T-helper 17 cell (primary cell): ENCODE measurements around the gene XYLT1. TPM values are rescaled to one million over a fixed set of nuclear protein-coding genes. Genes with fewer than 3 reads are reported as not detected.
"Not testable (repeated sequence)": the region's sequence is repeated elsewhere in the genome, so short reads cannot be mapped to it uniquely, and the experiment has no call there.

ENCODE experiments used
- ATAC-seq: fragments of 150-1000 bp; cut with Tn5 transposase; 2 replicates; pipeline ENCODE4 v1.10.0; 2021; ENCODE audit warnings: mild to moderate bottlenecking, moderate library complexity
- DNase-seq, 3 donors: peaks; one replicate each; pipeline versions ENCODE4 v3.0.0 to v3.0.0-alpha.2; 2020 to 2021
- H3K9me3 ChIP-seq: one replicate; pipeline ENCODE4 v1.7.0; 2013; ENCODE audit warnings: low read length, mild to moderate bottlenecking; ENCODE audit not compliant: control insufficient read depth, poor library complexity, severe bottlenecking
- H3K27ac Mint-ChIP-seq: one replicate; pipeline ENCODE4 v1.8.0; 2022; ENCODE audit warnings: mild to moderate bottlenecking, moderate library complexity, mixed read lengths
- H3K27me3 Mint-ChIP-seq: one replicate; pipeline ENCODE4 v1.8.0; 2022; ENCODE audit warnings: mixed read lengths
- H3K36me3 Mint-ChIP-seq: one replicate; pipeline ENCODE4 v1.8.0; 2022; ENCODE audit warnings: low read depth, mixed read lengths
- H3K4me1 Mint-ChIP-seq: one replicate; pipeline ENCODE4 v1.8.0; 2022; ENCODE audit warnings: mild to moderate bottlenecking, mixed read lengths
- H3K4me3 Mint-ChIP-seq: one replicate; pipeline ENCODE4 v1.8.0; 2022; ENCODE audit warnings: mild to moderate bottlenecking, moderate library complexity, mixed read lengths
- total RNA-seq, 4 donors: library from RNA in 2 of 4; stranded (reverse) in 2 of 4; gene quantifications; one replicate each; pipeline ENCODE4 v1.2.3 and lab custom pipeline; 2022 to 2026

XYLT1 gene
- total RNA-seq = 10 to 100 TPM; 33.8 to 57.3 TPM
- 75.0 to 76.1 reads per million in 2 donors for total RNA-seq (lab: John Stamatoyannopoulos, UW)

- H3K27ac Mint-ChIP-seq = peak within 1 kb of the TSS; percentile 98
- H3K36me3 Mint-ChIP-seq = peaks cover 3% of the 10 kb centered on the region
- peak within 1 kb of the TSS; percentile 99 for H3K4me3 Mint-ChIP-seq
- H3K9me3 ChIP-seq = no peaks in the 10 kb centered on the region
- DNase-seq (peak; percentile 37 to 62 (median 57)), ATAC-seq (peak; percentile 57)
- peaks cover 56% of the 10 kb centered on the region for H3K4me1 Mint-ChIP-seq
- no peaks in the 10 kb centered on the region for H3K27me3 Mint-ChIP-seq
Observed at GRCh38 chr16:17470908-17471718, at the start of gene XYLT1. TSS of gene XYLT1 (minus strand) at chr16:17470960. CDS start at chr16:17470796, 164 bp downstream.

- no peak for DNase-seq
Observed at GRCh38 chr16:17520111-17520510, 49.4 kb upstream of the XYLT1 start.

GRCh38 chr16:17519101-17519955, 48.6 kb upstream of the XYLT1 start:
- peaks cover 3% of the 10 kb centered on the region for H3K36me3 Mint-ChIP-seq
- H3K27me3 Mint-ChIP-seq = peaks cover 55% of the 10 kb centered on the region
- ATAC-seq = no peak
- H3K4me1 Mint-ChIP-seq = peaks cover 5% of the 10 kb centered on the region
- no peaks in the 10 kb centered on the region for H3K9me3 ChIP-seq
- H3K4me3 Mint-ChIP-seq = no peak overlapping the region
- H3K27ac Mint-ChIP-seq = peak overlapping the region; percentile 53
- no peak for DNase-seq

More at GRCh38 chr16:17520111-17520510, 49.4 kb upstream of the XYLT1 start:
- H3K27me3 Mint-ChIP-seq = peaks cover 50% of the 10 kb centered on the region
- no peak overlapping the region for H3K4me3 Mint-ChIP-seq
- peaks cover 5% of the 10 kb centered on the region for H3K4me1 Mint-ChIP-seq
- H3K27ac Mint-ChIP-seq = peak overlapping the region; percentile 53
- no peak for ATAC-seq
- H3K9me3 ChIP-seq = no peaks in the 10 kb centered on the region
- H3K36me3 Mint-ChIP-seq = peaks cover 3% of the 10 kb centered on the region

- Mint-ChIP-seq H3K4me1 (peaks cover 5% of the 10 kb centered on the region), H3K27ac (no peak overlapping the region), H3K27me3 (peaks cover 60% of the 10 kb centered on the region), H3K36me3 (peaks cover 6% of the 10 kb centered on the region), H3K4me3 (no peak overlapping the region)
- no peak for DNase-seq
- no peaks in the 10 kb centered on the region for H3K9me3 ChIP-seq
- no peak for ATAC-seq
Observed at GRCh38 chr16:17518441-17518840, 47.7 kb upstream of the XYLT1 start.

GRCh38 chr16:17515421-17516210, 44.9 kb upstream of the XYLT1 start:
- H3K9me3 ChIP-seq = no peaks in the 10 kb centered on the region
- Mint-ChIP-seq H3K36me3 (peaks cover 6% of the 10 kb centered on the region), H3K27ac (no peak overlapping the region), H3K27me3 (peaks cover 47% of the 10 kb centered on the region), H3K4me3 (no peak overlapping the region), H3K4me1 (peaks cover 3% of the 10 kb centered on the region)
- DNase-seq (no peak), ATAC-seq (no peak)

- ATAC-seq = no peak
- peaks cover 23% of the 10 kb centered on the region for H3K27me3 Mint-ChIP-seq
- H3K36me3 Mint-ChIP-seq = peaks cover 3% of the 10 kb centered on the region
- H3K4me1 Mint-ChIP-seq = no peaks in the 10 kb centered on the region
- H3K4me3 Mint-ChIP-seq = no peak overlapping the region
- DNase-seq = no peak
- H3K9me3 ChIP-seq = no peaks in the 10 kb centered on the region
- H3K27ac Mint-ChIP-seq = no peak overlapping the region
Observed at GRCh38 chr16:17512636-17513220, 42.0 kb upstream of the XYLT1 start.

- no peak overlapping the region for H3K4me3 Mint-ChIP-seq
- peaks cover 3% of the 10 kb centered on the region for H3K36me3 Mint-ChIP-seq
- no peaks in the 10 kb centered on the region for H3K4me1 Mint-ChIP-seq
- H3K27me3 Mint-ChIP-seq = peaks cover 18% of the 10 kb centered on the region
- DNase-seq (no peak), ATAC-seq (no peak)
- H3K27ac Mint-ChIP-seq = no peak overlapping the region
- no peaks in the 10 kb centered on the region for H3K9me3 ChIP-seq
Observed at GRCh38 chr16:17511340-17511739, 40.6 kb upstream of the XYLT1 start.

GRCh38 chr16:17510567-17510966, 39.8 kb upstream of the XYLT1 start:
- H3K4me1 Mint-ChIP-seq = no peaks in the 10 kb centered on the region
- H3K27me3 Mint-ChIP-seq = peaks cover 14% of the 10 kb centered on the region
- H3K9me3 ChIP-seq = no peaks in the 10 kb centered on the region
- peaks cover 3% of the 10 kb centered on the region for H3K36me3 Mint-ChIP-seq
- DNase-seq = no peak
- ATAC-seq = no peak
- no peak overlapping the region for H3K27ac Mint-ChIP-seq
- no peak overlapping the region for H3K4me3 Mint-ChIP-seq

- peaks cover 2% of the 10 kb centered on the region for H3K36me3 Mint-ChIP-seq
- peaks cover 4% of the 10 kb centered on the region for H3K27me3 Mint-ChIP-seq
- no peaks in the 10 kb centered on the region for H3K9me3 ChIP-seq
- H3K4me3 Mint-ChIP-seq = no peak overlapping the region
- H3K27ac Mint-ChIP-seq = no peak overlapping the region
- DNase-seq = no peak
- no peaks in the 10 kb centered on the region for H3K4me1 Mint-ChIP-seq
- ATAC-seq = no peak
Observed at GRCh38 chr16:17509194-17509593, 38.4 kb upstream of the XYLT1 start.

GRCh38 chr16:17508303-17508702, 37.5 kb upstream of the XYLT1 start:
- Mint-ChIP-seq H3K36me3 (no peaks in the 10 kb centered on the region), H3K27me3 (no peaks in the 10 kb centered on the region), H3K4me3 (no peak overlapping the region), H3K27ac (no peak overlapping the region), H3K4me1 (no peaks in the 10 kb centered on the region)
- ATAC-seq (no peak), DNase-seq (no peak)
- no peaks in the 10 kb centered on the region for H3K9me3 ChIP-seq

GRCh38 chr16:17507516-17507915, 36.8 kb upstream of the XYLT1 start:
- not testable (repeated sequence) for H3K9me3 ChIP-seq, H3K27me3 Mint-ChIP-seq, ATAC-seq, H3K36me3 Mint-ChIP-seq, H3K4me1 Mint-ChIP-seq, DNase-seq, H3K4me3 Mint-ChIP-seq, H3K27ac Mint-ChIP-seq

GRCh38 chr16:17505828-17506227, 35.1 kb upstream of the XYLT1 start:
- not testable (repeated sequence) for H3K9me3 ChIP-seq, H3K4me1 Mint-ChIP-seq, H3K27me3 Mint-ChIP-seq, DNase-seq, ATAC-seq, H3K27ac Mint-ChIP-seq, H3K36me3 Mint-ChIP-seq, H3K4me3 Mint-ChIP-seq
